22Rv1 (cell line): ENCODE measurements around the gene BCR.

Source experiments
- ZFX ChIP-seq: fragments of 450-650 bp; IDR thresholded peaks from 2 replicates; pipeline ENCODE4 v1.6.1; 2017; ENCODE audit warnings: antibody characterized with exemption, borderline replicate concordance
- TF ChIP-seq, protein P1 (sequence below): fragments of 450-650 bp; IDR thresholded peaks from 2 replicates; pipeline ENCODE4 v1.5.1; 2017; ENCODE audit warnings: mild to moderate bottlenecking

GRCh38 chr22:23256171-23256932 is 76.0 kb downstream of the BCR start:
- TF ChIP-seq, protein P1, sequence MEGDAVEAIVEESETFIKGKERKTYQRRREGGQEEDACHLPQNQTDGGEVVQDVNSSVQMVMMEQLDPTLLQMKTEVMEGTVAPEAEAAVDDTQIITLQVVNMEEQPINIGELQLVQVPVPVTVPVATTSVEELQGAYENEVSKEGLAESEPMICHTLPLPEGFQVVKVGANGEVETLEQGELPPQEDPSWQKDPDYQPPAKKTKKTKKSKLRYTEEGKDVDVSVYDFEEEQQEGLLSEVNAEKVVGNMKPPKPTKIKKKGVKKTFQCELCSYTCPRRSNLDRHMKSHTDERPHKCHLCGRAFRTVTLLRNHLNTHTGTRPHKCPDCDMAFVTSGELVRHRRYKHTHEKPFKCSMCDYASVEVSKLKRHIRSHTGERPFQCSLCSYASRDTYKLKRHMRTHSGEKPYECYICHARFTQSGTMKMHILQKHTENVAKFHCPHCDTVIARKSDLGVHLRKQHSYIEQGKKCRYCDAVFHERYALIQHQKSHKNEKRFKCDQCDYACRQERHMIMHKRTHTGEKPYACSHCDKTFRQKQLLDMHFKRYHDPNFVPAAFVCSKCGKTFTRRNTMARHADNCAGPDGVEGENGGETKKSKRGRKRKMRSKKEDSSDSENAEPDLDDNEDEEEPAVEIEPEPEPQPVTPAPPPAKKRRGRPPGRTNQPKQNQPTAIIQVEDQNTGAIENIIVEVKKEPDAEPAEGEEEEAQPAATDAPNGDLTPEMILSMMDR = no peak
- TF ChIP-seq ZFX = no peak
